HG03378 (cell line): Measurements from ENCODE around the gene GNPDA1.

Source experiments
- ATAC-seq: cut with Tn5 transposase; IDR thresholded peaks from one replicate; pipeline ENCODE4 v1.9.1; 2021; ENCODE audit warnings: mild to moderate bottlenecking, moderate library complexity; ENCODE audit not compliant: unreplicated experiment

GNPDA1 gene

GRCh38 chr5:142024771-142025304, 12.0 kb upstream of the GNPDA1 start:
- peak; percentile 96 for ATAC-seq

- no peak for ATAC-seq
These were observed 11.0 kb upstream of the GNPDA1 start for GRCh38 chr5:142023836-142024235.

DNA sequence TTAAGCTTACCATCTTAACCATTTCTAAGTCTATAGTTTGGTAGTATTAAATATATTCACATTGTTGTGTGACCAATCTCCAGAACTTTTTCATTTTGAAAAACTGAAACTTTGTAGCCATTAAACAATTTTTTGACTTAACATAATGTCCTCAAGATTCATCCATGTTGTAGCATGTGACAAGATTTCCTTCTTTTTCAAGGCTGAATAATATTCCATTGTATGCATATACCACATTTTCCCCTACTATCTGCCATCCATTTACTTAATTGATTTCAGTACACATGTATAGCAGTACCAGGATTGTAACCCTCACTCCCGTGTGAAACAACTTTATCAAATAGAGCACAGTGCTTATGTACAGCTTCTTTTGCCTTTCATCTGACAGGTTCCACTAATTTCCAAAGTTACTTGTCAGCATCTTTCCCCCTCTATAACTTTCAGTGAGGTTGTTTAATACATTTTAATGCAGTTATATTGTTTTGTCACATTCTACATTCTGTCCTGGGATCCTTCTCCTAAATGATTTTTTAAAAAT, 7.4 kb upstream of the GNPDA1 start:
- no peak for ATAC-seq

DNA sequence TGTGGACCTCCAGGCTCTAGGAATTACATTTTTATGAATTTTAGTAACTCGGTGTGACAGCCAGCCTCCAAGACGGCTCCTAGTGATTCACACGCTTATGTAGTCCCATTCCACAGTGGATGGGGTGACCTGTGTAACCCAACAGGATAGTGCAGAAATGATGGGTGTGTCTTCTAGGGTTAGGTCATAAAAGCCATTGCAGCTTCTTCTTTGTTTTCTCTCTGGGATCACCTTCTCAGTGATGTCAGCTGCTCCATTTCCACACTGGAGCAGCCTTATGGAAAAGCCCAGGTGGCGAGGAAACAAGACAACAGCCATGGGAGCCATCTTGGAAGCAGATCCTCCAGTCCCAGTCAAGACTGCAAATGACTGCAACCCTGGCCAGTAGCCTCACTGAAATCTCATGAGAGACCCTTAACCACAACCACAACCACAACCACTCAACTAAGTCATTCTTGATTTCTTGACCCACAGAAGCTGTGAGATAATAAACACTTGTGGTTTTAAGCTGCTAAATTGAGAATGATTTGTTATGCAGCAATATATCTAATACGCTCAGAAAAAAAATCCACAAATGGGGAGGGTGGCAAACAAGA, 5.1 kb upstream of the GNPDA1 start:
- peak; percentile 48 for ATAC-seq

GRCh38 chr5:142016556-142016955, 3.7 kb upstream of the GNPDA1 start:
- ATAC-seq, result peak; percentile 33

DNA sequence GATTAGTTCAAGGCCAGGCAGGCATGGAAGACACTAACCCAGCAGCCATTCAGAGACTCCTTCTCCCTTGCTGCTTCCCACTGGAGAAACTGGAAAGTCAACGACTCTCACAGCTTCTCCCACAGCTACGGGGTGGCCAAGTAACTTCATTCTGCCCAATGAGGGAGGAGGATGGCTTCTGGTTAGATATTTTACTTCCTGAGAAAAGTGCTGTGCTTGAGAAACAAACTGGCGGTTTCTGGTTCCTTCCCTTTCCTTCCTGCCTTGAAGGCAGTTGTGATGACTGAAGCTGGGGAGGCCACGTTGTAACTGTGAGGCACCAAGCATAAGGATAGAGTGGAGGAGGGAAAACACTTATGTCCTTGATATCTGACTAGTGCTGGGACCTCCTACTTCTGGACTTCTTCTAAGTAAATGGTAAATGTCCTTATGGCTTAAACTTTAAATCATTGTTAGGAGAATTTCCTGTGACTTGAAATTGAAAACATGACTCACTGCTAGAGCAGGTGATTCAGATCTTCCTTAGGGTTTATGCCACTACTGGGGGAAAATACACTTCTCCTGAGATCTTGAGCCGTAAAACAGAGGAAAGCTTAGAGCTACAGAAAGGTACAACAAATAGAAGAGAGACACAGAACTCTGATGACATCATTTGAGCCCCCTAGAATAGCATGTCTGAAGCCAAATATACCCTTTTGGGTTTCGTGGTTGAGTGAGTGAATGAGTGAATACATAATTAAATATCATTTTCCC, 3.1 kb upstream of the GNPDA1 start:
- peak; percentile 44 for ATAC-seq

DNA sequence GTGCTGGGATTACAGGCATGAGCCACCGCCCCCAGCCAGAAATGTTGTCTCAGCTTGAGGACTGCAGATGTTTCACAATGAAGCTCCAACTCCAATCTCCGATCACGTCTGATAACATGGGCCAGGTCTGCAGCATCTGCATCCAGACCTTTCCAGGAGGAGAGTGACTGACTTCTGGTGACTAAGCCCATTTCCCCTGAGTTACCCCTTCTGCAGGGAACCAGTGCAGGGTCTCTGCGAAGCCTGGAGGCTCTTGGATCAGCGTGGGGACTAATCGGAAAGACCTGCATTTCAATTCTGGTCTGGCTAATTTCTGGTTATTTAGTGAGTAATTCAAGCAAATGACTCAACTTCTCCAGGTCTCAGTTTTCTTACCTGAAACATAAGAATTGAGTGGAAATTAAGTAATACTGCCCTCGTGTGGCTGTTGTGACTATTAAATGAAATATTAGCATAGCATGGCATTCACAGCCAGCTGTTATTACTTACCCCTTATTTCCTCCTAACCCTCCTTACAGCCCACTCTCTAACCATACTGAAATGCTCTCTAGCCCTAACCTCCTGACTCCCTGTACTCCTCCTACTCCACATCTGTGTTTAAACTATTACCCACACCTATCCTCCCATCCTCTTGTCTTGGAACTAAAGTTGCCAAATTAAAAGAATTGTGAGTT, 2.2 kb upstream of the GNPDA1 start:
- no peak for ATAC-seq

DNA sequence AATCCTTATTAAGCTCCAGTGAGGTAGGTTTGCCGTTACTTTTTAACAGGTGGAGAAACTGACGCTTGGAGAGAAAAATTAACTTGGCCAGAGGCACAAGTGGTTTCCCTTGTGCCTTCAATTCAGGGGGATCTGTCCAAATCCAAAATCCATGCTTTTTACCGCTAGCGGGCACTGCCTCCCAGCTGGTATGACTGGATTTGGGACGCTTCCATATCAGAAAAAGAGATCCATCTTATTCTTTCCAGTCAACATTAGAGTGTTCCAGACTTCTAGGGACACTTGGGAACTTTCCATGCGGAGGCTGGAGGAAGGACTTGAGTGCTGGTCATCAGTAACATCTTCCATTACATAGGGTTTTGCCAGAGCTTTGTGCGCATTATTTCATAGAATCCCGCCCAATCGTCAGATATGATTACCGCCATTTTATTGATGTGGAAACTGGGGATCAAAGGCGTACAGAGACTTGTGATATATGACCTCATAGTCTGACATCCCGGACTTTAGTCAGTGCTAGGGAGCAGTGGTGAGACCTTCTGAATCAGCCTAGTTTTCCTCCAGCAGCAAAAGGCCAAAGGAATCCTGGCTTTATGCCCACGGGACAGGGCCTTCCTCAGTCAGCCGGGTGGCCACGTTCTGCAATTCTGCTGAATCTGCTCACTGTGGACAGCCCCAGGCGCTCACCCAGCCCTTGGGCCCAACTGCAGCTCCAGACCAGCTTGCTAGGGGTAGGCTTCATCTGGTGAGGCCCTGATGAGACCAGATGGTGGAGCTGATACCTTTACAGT, 1.1 kb upstream of the GNPDA1 start:
- ATAC-seq, result no peak

DNA sequence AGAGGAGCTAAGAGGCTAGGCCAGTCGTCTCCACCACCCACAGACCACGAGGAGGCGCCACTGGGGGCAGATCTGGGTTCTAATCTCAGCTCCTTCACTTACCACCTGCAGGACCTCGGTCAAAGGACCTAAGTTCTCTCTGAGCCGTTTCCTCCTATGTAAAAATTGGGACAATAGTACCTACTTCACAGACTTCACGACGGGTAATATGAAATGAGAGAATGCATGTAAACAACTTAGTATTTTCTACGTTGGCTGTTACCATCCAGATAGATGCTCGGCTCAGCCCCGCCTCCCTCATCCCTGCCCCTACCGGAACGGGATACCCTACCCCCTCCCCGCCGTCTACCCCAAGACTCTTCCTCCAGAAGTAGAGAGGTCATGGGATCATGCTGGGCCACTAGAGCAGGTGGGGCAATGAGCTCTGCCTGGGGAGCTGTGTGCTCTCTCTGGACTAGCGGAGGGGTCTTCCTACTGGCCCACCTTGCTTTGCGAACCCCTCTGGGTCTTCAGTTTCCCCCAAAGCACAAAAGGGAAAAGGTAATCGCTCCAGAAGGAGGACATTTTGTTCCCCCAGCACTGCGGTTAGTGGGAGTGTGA, 541 bp downstream of the GNPDA1 start:
- no peak for ATAC-seq

DNA sequence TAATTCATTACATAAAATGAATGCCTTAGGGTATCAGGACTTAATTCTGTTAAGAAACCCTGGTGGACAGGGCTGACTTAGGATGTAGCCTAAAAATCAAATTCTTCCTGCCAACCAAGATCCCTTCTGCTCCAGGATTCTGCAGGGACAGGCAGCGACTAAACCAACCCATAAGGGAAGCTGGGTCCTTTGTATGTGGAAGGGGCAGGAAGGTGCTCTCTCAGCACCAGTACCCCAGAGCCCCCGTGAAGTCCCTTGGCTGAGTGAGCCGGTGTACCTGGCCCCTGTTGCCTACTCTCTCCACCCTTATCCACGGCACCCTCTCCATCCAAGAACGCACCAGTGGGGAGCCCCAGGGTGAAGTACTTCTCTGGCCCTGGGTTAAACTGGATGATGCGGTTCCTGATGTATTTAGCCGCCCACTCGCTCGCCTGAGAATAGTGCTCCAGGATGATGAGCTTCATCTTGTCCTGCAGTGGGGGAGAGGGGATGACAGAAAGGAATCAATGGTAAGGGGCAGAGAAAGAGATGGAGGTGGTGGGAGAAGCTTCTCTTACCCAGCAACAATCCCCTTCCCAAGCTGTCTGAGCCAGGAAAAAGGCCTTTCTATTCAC, 1.1 kb downstream of the GNPDA1 start:
- ATAC-seq, result no peak

DNA sequence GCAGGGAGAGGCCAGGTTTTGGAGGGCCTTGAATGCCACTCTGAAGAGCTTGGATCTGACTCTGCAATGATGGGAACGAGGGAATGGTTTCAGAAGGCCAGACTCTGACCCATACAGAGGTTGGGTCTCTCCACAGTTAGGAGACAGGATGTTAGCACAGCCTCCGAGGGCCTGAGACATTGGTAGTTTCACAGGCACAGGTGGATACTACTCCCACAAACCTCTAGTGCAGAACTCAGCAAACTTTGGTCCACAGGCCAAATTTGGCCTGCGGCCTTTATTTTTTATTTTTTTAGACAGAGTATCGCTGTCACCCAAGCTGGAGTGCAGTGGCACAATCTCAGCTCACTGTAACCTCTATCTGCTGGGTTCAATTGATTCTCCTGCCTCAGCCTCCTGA, 2.9 kb downstream of the GNPDA1 start:
- no peak for ATAC-seq

- ATAC-seq, result no peak
These were observed 4.0 kb downstream of the GNPDA1 start for GRCh38 chr5:142008813-142009212.

DNA sequence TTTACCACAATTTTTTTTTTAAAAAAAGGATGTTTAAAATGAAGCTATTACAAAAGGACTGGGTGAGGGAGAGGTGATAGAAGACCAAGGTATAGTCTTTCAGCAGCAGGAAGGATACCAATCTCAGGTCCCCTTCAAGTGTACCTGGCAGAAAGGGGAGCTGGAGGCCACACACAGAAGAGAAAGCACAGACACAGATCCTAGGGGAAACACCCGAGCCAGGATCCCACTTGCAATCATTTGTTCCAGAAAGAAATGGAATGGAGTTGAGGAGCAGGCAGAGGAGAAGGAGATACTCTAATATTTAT, 5.6 kb downstream of the GNPDA1 start:
- ATAC-seq, result no peak

DNA sequence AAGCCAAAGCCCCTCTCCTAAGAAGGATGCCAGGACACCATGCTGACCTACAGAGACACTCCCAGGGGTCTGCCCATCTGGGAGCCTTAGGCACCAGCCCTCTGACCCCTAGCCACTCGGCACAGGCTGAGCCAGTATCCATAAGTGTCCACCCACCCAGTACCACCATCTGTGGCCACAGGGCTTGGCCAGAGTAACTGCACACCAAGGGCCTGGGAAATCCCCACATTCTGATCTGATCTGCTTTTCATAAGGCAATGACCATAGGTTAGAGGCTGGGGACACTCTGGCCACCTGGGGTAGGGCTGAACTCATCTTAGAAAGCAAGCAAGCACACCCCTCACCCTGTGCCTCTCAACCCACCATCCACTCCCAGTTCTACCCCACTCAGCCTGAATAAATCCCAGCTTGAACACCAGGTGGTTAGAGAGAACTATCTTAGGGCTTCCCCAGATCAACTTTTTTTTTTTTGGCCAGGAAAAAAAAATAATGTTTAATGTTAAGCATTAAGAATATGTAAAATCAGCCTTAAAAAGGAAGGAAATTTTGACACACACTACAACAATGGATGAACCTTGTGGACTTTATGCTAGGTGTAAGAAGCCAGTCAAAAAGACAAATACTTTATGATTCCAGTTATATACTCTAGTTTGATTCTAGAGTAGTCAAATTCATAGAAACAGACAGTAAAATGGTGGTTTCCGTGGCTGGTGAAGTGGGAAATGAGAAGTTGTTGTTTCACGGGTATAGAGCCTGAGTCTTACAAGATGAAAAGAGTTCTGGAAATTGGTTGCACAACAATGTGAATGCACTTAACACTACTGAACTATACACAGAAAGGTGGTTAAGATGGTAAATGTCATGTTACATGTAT, 6.2 kb downstream of the GNPDA1 start:
- no peak for ATAC-seq

- ATAC-seq, result no peak
These were observed 9.5 kb downstream of the GNPDA1 start for GRCh38 chr5:142003266-142003800.

DNA sequence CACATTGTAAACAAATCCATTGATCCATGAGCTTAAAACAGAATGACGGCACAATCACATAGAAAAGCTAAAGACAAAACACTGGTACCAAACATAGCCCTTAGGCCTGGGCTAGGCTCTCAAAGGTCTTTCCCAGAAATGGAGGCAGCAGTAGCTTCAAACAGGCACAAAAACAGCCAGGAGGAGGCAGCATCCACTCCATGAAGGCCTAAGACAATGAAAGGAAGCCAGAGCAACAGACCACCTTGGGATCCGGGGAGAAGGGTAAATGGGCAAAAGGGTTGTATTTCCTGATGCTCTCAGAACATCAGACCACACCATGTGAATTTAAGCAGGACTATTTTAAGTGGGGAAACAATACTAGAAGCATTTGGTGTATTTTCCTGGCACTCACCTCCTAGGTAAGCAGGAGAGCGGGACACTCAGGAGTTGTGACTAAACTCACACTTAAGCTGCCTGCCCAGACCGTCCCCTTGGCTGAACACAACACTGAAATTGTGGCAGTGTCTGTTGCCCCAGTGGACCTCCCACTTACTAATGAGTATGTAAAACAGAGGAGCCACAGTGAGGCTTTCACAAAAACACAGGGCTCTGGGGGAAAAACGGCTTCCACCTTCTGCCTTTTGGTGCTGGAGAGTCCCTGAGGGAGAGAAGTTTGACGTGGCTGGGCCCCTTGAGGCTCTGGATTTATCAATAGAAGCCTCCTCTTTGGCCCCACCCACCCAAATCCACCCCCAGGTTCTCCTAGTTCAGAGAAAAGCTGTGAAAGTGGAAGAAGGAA, 11.9 kb downstream of the GNPDA1 start:
- no peak for ATAC-seq

DNA sequence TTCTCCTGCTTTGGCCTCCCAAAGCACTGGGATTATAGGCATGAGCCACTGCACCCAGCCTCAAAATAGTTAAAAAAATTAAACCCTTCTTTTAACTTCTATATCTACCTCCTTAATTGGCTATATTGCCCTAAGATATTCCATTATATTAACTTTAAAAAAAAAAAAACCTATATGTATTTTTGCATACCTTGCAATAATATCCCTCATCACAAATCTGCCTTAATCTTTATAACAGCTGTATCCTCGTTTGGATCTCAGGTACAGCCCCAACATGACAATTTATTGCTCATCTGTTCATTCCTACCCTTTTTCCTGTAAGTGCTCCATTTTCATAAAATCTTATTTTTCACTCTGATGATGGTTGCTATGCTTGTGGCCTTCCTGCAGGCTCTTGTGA, 12.7 kb downstream of the GNPDA1 start:
- ATAC-seq, result no peak

DNA sequence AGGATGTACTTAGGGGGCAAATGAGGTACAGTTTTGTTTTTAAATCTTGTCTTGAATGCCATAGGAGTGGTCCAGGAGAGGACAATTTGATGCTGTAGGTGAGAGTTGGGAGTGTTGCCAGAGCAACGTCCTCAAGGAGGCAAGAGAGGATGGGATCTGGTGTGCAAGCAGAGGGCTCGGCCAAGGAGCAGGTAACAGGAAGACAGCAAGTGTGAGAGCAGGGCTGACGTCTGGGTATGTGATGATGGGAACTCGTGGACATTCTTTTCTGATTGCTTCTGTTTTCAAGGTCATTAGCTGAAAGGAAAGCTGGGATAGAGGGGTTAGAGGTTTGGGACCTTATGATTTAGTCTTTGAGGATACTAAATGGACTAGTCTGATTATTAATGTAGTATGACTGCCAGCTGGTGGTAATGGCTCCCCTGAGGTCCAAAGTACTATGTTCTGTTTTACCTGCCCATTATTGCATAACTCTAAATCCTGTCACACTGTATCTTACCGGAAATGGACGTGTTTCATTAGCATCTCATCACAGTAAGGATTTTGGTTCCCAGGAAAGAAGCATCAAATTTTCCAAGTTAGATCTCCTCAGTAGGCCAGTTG, 15.4 kb downstream of the GNPDA1 start:
- no peak for ATAC-seq
